Gastrocnemius medialis (tissue), 4 donors: ENCODE measurements around the gene CMTM3.

Source experiments
- POLR2A ChIP-seq, 2 donors: fragments of 450-650 bp; IDR thresholded peaks; one replicate each; pipeline ENCODE4 v1.6.1; 2017; ENCODE audit warnings: antibody characterized with exemption in 2 of 2, mild to moderate bottlenecking in 2 of 2, moderate library complexity in 2 of 2
- TF ChIP-seq, protein P1 (sequence below), 5 experiments: fragments of 450-650 bp in 3 of 5; fragments of 200-600 bp in 2 of 5; sonication (generic) in 2 of 5; IDR thresholded peaks in 4 of 5; conservative IDR thresholded peaks in 1 of 5; 1 replicate in 4 of 5; 2 replicates in 1 of 5; pipeline ENCODE4 v1.5.1; 2016 to 2019; ENCODE audit warnings: antibody characterized with exemption in 5 of 5, mild to moderate bottlenecking in 3 of 5, moderate library complexity in 3 of 5

DNA sequence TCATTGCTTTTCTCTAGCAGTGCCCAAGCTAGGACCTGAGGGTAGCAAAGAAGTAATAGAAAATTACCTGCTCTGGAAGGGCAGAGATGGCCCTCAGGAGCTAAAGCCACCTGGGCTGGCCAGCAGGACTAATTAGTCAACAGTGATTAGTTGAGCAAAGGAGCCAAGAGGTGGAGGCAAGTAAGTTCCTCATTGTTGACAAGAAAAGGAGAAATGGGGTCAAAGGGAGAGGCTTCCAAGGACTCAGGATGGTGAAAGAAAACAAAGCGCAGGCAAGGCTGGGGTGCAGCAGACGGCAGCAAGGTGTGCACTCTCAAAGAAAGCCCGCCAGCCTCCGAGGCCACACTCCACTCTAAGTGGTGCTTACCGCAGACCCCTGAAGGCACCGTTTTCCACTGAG lies 47.5 kb downstream of the CMTM3 start:
- TF ChIP-seq, protein P1, sequence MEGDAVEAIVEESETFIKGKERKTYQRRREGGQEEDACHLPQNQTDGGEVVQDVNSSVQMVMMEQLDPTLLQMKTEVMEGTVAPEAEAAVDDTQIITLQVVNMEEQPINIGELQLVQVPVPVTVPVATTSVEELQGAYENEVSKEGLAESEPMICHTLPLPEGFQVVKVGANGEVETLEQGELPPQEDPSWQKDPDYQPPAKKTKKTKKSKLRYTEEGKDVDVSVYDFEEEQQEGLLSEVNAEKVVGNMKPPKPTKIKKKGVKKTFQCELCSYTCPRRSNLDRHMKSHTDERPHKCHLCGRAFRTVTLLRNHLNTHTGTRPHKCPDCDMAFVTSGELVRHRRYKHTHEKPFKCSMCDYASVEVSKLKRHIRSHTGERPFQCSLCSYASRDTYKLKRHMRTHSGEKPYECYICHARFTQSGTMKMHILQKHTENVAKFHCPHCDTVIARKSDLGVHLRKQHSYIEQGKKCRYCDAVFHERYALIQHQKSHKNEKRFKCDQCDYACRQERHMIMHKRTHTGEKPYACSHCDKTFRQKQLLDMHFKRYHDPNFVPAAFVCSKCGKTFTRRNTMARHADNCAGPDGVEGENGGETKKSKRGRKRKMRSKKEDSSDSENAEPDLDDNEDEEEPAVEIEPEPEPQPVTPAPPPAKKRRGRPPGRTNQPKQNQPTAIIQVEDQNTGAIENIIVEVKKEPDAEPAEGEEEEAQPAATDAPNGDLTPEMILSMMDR (IDR thresholded peaks at IDR 0.05 in 4 of 5, conservative IDR thresholded peaks at IDR 0.05 in 1 of 5) = no peak
- TF ChIP-seq POLR2A (IDR thresholded peaks at IDR 0.05) = no peak
